Measurements from ENCODE around the gene PEX11G.

Gene PEX11G

DNA sequence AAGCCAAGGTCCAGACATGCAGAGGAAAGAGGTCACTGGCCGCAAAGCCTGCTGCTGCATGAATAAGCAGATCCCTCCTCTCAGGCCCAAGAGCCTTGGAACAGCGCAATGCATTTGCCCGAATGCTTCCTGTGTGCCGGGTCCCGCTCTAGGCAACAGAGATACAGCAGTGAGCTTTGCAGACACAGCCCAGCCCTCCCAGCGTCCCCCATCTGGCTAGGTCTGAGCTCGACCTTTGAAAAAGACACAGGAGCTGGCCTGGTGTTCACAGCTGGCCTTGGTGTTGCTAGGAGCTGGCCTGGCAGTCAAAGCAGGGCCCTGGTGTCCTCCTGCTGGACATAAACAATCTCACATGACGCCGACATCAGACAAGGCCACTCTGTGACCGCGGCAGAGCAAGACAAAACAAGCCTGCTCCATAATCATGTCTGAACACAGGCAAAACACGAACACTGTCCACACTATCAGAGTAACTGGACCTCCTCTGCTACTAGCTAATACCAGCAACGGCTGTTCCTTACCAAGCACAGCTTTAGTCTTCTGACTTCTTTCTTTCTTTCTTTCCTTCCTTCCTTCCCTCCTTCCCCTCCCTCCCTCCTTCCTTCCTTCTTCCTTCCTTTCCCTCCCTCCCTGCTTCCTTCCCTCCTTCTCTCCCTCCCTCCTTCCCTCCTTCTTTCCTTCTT lies 5.7 kb upstream of the PEX11G start:
- no peak for DNase-seq (ENCODE audit: low spot score)

DNA sequence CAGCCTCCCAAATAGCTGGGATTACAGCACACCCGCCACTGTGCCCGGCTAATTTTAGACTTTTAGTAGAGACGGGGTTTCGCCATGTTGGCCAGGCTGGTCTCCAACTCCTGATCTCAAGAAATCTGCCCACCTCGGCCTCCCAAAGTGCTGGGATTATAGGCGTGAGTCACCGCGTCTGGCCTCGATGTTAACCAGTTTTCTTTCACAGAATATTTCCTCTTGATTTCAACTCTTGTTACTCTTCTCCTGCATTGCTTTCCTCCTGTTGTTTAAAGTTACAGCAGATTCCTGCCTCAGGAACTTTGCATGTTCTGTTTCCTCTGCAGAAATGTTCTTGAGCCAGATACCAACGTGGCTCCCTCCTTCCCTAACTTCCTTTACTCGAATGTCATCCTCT lies 3.7 kb upstream of the PEX11G start:
- no peak for DNase-seq (ENCODE audit: low spot score)

DNA sequence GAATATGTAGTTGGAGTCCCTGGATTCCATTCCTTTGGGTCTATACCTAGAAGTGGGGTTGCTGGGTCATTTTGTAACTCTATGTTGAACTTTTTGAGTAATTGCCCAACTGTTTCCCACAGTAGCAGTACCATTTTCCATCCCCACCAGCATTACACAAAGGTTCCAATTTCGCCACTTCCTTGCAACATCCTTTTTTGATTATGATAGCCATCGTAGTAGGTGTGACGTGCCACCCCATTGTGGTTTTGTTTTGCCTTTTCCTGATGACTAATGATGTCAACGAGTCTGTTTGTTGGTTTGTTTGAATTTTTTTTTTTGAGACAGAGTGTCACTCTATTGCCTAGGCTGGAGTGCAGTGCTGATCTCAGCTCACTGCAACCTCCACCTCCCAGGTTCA lies 3.3 kb upstream of the PEX11G start:
- peak; percentile 62 for DNase-seq (ENCODE audit: low spot score)

DNA sequence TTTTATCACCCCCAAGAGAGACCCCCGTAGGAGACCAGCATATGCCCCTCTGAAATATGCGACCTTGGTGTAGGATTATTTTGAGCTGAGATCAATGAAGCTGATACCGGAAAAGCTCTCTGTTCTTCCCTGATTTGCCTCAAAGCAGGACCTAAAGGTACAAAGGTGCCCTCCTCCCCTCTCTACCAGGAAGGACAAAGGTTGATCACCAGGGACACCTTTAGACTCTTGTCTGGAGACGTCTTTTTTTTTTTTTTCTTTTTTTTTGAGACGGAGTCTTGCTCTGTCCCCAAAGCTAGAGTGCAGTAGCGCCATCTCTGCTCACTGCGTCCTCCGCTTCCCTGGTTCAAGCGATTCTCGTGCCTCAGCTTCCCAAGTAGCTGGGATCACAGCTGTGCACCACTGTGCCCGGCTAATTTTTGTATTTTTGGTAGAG lies 792 bp upstream of the PEX11G start:
- no peak for DNase-seq (ENCODE audit: low spot score)

DNA sequence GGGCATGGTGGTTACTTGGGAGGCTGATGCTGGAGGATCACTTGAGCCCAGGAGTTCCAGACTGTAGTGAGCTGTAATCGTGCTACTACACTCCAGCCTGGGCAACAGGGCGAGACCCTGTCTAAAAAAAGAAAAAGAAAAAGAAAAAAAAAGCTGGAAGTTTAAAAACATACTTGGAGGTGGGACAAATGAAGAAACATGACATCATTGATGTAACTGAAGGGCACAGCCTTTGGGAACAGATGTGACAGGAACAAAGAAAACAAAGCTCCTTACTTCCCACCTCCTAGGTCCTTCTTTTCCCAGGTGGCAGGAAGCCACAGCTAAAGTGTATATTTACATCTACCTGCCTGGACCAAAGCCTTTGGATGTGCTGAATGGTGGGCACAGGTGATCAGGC lies 1.9 kb downstream of the PEX11G start:
- DNase-seq (ENCODE audit: low spot score): no peak

DNA sequence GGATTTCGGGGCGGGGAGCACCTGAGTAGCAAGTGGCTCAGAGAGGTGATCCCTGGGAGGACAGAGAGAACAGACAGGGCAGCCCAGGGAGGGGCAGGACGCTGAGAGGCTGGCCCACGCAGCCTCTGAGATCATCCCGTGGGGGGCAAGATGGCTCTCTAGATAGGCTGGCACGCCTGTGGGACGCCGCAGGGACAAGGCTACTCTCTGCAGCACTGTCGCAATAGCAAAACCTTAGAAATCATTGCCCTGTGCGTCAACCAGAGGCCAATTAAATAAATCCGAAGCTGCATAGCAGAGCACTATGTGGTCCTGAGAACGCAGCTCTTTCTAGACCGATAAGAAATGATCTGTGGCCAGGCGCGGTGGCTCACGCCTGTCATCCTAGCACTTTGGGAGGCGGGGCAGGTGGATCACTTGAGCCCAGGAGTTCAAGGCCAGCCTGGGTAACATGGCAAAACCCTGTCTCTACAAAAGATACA lies 5.1 kb downstream of the PEX11G start:
- DNase-seq (ENCODE audit: low spot score): no peak

DNA sequence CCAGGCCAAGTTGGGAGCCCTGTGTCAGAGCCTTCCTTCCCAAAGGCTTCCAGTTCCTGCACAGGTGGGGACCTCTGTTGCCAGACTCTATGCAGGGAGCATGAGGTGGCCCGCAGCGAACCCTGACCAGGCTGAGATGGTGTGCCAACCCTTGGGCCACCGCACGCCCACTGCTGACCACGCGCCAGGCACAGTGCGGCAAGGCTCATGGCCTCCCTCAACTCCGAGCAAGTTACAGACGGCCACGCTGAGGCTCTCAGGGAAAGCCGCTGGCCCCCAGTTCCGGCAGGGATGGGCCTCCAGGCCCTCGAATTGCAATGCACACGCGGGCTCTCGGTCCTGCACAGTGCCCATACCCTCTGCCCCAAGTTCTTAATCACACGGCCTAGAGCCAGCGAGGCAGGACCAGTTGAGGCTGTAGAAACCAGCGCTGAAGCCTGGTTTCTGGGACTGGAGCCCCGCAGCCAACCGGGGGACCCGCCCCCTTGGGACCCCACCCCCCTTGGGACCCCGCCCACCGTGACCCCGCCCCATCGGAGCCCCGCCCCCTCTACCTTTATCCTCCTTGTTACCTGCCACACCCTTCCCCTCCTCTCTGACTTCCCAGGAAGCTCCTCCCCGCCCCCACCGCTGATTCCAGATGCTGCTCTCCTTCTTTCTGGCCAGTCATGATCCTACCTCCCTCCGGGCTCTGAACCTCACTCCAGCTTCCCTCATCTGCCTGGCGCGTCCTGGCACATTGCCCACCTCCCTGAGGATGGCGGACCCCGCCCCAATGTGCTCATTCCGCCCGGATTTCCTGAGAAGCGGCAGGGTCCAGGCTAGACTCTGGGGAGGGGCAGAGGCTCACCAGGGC lies 6.0 kb downstream of the PEX11G start:
- DNase-seq (ENCODE audit: low spot score): no peak

DNA sequence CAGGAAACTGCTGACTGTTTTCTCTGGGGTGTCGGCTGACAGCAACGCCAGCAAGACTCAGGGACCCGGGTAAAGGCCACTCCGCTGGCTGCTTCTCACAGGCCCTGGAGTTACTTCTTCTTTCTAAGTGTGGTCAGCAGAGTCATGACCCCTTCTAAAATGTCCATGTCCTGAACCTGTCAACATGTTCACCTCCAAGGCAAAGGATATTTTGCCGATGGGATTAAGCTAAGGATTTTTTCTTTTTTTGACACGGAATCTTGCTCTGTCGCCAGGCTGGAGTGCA lies 7.9 kb downstream of the PEX11G start:
- no peak for DNase-seq (ENCODE audit: low spot score)

DNA sequence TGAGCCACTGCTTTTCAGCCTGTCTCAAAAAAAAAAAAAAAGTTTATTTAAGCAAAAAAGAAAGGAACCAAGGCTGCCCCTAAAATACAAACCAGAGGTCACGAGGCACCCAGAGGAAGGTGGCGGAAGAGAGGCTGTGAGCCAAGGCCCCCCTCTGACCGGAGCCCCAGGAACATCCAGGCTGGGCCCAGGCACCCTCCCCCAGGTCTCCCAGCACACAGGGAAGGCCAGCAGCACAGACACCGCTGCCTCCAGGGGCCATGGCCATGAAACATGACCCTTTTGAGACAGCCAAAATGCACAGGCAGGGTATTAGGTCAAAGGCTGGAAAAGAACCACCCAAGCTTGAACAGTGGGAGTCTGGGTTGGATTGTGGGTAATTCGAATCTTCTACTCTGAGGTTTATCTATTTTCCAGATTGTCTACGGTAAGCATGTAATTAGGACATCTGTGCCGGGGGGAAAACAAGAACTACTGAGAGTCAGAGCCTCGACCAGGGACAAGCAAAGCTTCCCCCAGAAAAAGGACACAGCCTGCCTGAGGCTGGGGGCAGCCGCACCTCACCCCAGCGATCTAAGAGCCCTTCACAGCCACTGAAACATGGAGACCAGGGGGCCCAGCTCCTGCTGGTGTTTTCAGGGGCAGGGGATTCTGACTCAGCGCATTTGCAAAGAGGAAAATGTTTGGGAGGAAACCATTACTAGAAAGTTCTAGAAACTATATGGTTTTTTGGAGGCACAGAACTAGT lies 8.4 kb downstream of the PEX11G start:
- DNase-seq (ENCODE audit: low spot score): no peak

DNA sequence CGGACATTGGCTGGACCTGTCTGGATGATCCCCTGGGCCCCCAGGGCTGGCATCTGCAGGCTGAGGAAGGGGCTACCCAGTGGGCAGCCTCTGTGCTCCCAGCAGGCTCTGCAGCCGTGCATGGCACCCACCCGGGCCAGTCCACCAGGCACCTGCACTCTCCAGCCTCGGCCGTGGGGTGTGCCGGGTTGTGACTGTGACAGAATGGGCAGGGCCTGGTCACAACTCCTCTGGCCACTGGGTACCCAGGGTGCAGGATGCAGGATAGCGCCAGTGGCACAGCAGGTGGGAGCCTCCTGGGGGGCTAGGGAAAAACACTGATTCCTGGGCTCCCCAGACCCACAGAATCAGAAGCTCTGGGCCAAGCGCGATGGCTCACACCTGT lies 10.0 kb downstream of the PEX11G start:
- DNase-seq (ENCODE audit: low spot score): no peak

DNA sequence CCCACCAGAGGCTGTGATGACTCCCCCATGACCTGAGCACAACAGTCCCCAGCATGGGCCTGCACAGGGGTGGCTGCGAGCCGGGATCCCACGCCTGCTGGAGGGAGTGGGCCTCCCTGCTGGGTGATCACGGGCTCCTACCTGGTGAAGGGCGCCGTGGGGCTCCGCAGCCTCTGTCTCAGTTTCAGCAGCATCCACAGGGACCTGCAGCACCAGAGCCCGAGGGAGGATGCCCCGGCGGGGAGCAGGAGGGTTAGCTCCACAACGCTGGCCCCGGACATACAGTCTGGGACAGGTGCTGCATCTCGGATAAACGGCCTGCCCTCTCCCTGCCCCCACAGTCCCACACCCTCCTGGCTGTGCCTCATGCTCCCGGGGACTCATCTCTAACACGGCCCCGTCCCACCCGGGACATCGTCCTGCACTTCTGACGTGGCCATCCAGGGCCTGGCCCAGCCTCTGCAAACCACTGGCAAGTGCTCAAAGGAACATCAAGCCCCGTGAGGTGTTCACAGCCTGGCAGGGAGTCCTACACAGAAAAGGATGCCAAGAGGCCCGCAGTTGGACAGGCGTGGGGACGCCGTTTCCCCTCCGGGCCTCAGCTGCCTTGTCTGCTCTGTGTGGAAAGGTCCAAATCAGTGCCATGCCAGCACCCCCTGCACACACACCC lies 10.5 kb downstream of the PEX11G start:
- DNase-seq (ENCODE audit: low spot score): no peak

DNA sequence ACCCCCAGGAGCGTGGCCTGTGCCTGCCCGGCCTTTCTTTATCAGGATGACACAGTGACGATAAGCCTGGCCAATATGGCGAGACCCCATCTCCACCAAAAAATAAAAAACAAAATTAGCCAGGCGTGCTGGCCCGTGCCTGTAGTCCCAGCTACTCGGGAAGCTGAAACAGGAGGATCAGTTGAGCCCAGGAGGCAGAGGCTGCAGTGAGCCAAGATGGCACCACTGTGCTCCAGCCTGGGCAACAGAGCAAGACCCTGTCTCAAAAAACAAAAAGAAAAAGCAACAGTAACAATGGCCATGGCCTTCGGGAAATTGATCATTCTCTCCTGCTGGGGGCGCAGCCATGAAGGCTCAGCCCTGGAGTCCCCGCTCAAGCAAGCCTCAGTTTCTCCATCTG lies 11.1 kb downstream of the PEX11G start:
- DNase-seq (ENCODE audit: low spot score): no peak

DNA sequence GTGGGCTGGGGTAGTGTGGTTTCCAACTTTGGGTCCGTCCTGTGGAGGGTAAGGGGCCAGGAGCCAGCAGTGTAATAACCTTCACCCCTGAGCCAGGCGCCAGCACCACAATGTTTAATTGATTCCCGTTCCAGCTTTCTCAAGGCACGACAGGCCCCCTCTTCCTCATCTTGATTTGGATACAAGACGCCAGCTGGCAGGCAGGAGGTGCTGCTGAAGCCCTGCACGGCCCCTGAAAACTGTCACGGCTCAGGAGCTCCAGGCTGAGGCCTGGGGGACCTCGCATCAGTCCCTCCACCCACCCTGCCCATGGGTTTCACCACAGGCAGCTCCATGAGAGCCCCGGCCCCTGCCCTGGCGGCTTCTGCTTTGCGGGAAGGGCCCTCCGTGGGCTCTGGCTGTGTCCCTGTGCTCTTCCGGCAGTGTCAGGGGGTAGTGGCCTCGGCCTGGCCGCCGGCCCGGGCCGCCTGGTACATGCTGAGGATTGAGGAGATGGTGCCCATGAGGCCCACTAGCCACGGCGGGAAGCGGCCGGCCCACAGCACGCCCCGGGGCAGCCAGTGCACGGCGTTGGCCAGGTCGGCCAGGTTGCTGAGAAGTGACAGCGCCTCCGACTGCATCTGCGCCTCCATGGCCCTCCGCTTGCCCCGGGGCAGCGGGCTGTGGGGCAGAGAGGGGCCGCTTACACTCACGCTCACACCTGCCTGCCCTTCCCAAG lies 11.9 kb downstream of the PEX11G start:
- DNase-seq (ENCODE audit: low spot score): no peak

DNA sequence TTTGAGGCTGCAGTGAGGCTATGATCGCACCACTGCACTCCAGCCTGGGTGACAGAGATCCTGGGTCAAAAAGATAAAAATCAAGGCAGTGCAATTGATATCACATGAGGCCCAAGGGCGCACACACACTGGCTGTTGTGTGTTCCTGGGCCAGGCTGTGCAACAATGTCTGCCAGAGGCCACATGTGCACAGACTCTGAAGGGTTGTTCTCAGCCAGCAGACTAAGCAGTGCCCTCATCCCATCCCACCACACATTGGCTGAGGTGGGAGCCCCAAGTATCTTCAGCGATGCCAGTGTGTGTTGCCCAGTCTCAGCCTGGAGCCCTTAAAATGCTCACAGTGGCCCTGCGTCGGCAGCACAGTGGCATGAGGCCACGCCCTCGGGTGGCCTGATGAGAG lies 12.6 kb downstream of the PEX11G start:
- DNase-seq (ENCODE audit: low spot score): no peak

DNA sequence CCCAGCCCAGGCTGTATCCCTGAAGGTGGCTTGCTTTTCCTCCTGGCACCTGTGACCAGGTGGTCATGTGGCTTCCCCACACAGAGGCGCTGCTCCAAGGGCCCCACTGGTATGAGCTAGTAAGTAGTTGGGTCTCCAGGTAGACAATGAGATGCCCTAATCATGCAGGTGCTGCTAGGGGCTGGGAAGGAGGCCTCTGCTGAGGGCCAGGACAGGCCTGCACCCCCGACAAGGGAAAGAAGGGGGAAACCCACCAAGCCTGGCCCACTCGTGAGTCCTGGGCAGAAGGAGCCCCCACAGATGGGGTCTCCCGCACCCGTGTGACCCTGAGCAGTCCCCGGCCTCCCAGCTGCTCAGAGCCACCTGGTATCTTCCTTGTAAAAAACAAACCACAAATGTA lies 13.2 kb downstream of the PEX11G start:
- no peak for DNase-seq (ENCODE audit: low spot score)

DNA sequence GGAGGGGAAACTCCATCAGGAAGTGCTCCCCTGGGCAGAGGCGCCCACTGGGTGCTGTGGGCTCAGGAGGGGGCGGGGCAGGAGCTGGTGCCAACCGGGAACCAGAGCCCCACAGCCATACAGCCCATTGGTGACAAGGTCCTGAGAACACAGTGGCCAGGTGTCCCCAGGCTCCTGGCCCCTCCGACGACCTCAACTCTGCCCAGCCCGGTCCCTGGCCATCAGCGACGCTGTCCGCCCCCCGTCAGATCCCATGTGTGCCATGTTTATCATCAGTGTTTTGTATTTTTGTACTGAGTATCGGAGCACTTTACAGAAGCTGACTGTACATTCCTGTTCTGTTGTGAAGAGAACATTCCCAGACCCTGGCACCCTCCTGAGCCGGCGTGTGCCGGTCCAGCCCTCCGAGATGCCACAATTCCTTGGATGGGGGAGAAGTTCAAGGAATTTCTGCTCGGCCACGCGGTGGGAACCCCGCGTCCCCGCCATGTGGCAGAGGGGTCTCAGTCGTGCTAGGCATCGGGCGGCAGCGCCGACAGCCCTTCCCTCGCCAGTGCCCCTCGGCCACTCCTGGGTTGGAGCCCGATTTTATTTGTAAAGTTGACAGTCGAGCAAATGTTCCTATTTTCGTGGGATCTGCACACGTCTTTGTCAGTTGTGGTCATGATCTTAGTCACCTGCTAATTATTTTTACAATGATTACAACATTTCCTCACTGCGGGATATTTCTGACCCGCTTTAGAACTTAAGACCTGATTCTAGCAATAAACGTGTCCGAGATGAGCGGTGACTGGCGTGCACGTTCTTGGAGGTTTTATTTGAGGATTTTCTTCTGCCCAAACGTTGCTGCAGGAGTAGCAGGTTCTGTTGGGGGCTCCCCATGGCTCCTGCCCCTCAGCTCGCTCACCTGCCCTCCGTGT lies 16.9 kb downstream of the PEX11G start:
- no peak for DNase-seq (ENCODE audit: low spot score)

DNA sequence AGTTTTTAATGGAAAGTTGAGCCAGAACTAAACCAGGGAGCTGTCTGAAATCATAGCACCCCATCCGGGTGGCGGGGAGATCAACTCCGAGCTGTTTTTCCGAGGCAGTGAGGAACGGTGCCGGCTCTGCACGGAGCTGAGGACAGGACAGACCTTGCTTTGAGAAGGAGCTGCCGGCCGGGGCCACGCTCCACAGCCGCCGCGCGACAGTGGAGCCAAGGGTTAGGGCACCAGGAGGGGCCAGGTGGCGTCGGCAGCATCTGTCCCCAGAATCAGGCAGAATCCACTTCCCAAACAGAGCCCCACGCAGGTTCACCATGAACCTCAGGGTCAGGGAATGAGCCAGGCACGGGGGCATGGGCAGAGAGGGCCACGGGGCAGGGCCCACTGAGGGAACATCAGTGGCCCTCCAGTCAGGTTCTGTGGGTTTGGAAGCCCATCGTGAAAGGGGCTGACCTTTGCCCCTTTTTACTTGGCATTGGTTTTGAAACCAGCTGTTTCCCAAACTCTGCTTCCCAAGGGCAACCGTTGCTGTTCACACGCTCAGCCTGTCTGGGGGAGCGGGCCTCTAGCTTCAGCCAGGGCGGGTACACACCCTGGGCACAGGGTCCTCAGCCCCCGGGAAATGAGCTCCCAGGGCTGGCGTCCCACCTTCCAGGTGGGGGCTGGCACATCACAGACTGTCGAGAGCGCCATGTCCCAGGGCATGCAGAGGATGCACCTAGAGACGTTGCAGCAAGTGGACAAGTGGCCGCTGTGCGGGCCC lies 18.1 kb downstream of the PEX11G start:
- DNase-seq (ENCODE audit: low spot score): no peak

DNA sequence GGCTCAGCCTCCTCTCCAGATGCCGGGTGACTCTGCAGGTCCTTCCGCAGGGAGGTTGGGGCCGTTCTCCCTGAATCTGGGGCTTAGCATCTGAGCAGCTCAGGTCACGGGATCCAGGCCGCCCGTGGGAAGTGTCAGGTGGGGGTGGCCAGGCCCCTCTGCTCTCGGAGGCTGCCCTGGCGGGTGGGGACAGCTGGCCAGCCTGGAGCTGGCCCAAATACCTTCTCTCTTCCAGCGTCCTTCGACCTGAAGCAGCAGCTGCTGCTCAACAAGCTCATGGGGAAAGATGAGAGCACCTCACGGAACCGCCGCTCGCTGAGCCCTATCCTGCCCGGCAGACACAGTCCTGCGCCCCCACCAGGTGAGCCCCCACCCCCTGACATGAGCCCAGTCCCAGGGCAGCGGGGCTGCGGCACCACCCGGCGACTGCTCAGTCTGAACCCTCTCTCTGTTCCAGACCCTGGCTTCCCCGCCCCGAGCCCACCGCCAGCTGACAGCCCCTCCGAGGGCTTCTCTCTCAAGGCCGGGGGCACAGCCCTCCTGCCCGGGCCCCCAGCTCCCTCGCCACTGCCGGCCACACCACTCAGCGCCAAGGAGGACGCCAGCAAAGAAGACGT lies 19.1 kb downstream of the PEX11G start:
- no peak for DNase-seq (ENCODE audit: low spot score)

DNA sequence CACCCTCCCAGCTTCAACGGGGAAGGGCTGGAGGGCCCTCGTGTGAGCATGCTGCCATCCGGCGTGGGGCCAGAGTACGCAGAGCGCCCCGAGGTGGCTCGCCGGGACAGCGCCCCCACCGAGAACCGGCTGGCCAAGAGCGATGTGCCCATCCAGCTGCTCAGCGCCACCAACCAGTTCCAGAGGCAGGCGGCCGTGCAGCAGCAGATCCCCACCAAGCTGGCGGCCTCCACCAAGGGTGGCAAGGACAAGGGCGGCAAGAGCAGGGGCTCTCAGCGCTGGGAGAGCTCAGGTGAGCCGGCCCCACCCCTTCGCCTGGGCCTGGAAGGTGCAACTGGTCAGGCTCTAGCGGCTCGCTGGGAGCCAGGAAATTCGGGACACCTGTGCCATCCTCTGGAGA lies 20.0 kb downstream of the PEX11G start:
- DNase-seq (ENCODE audit: low spot score): no peak

All from AG08395 (cell line).